Small intestine (tissue), 7 donors: Measurements from ENCODE around the gene CPVL. TPM values are rescaled to one million over a fixed set of nuclear protein-coding genes. Genes with fewer than 3 reads are reported as not detected.

Experiments used
- DNase-seq, 2 donors: peaks; one replicate each; pipeline versions ENCODE4 v3.0.0 to v3.0.0-alpha.2; 2013
- FAIRE-seq: peaks from 2 replicates; lab custom pipeline; 2012; peaks lifted over from hg19 to GRCh38; lab: Jason Lieb, UNC
- H3K27ac ChIP-seq, 3 donors: one replicate each; pipeline ENCODE4 v1.5.1; 2013; ENCODE audit warnings: low read length in 2 of 3, mild to moderate bottlenecking in 2 of 3, control low read depth in 1 of 3, inconsistent platforms in 1 of 3, low read depth in 1 of 3, moderate library complexity in 1 of 3
- H3K27me3 ChIP-seq, 3 donors: one replicate each; pipeline ENCODE4 v1.6.1; 2013; ENCODE audit warnings: low read length in 3 of 3, inconsistent platforms in 1 of 3; ENCODE audit not compliant: control insufficient read depth in 3 of 3, insufficient read depth in 3 of 3
- H3K36me3 ChIP-seq, 3 donors: one replicate each; pipeline ENCODE4 v1.6.1; 2013; ENCODE audit warnings: low read length in 3 of 3, inconsistent platforms in 1 of 3, low read depth in 1 of 3, mild to moderate bottlenecking in 1 of 3, moderate library complexity in 1 of 3; ENCODE audit not compliant: control insufficient read depth in 3 of 3, insufficient read depth in 2 of 3
- H3K4me1 ChIP-seq, 3 donors: one replicate each; pipeline ENCODE4 v1.6.1; 2013; ENCODE audit warnings: low read length in 2 of 3, inconsistent platforms in 1 of 3, low read depth in 1 of 3, mild to moderate bottlenecking in 1 of 3, moderate library complexity in 1 of 3; ENCODE audit not compliant: control insufficient read depth in 3 of 3, insufficient read depth in 2 of 3
- H3K4me3 ChIP-seq, 3 donors: one replicate each; pipeline ENCODE4 v1.5.1; 2013; ENCODE audit warnings: low read length in 3 of 3, control low read depth in 1 of 3, inconsistent platforms in 1 of 3, low read depth in 1 of 3, mild to moderate bottlenecking in 1 of 3, moderate library complexity in 1 of 3
- H3K9me3 ChIP-seq, 2 donors: one replicate each; pipeline ENCODE4 v1.6.1; 2013; ENCODE audit warnings: low read depth in 1 of 2, low read length in 1 of 2; ENCODE audit not compliant: control insufficient read depth in 2 of 2, insufficient read depth in 1 of 2
- WGBS, 3 donors: extraction: QIAGEN DNeasy Blood & Tissue Kit; methylation state at CpG; one replicate each; pipeline ENCODE4 v1.1.7; 2013; 5-methylcytosine and 5-hydroxymethylcytosine counted together
- polyA plus RNA-seq, 4 donors: library from polyadenylated mRNA; stranded (reverse) in 3 of 4; unstranded in 1 of 4; fragments of 200-250 nt in 3 of 4; fragments of 120-200 nt in 1 of 4; gene quantifications; one replicate each; pipeline versions ENCODE4 v1.2.1 to v1.2.3, GENCODE V29; 2013
- donor health status: healthy with polysubstance abuse.
- donor health status: control.
- donor health status: control.
- donor health status: Bipolar disorder and iron deficiency.
- donor health status: healthy.

Gene CPVL
- polyA plus RNA-seq, 4 donors: 1.8 to 320 (median 11.2) TPM

DNA sequence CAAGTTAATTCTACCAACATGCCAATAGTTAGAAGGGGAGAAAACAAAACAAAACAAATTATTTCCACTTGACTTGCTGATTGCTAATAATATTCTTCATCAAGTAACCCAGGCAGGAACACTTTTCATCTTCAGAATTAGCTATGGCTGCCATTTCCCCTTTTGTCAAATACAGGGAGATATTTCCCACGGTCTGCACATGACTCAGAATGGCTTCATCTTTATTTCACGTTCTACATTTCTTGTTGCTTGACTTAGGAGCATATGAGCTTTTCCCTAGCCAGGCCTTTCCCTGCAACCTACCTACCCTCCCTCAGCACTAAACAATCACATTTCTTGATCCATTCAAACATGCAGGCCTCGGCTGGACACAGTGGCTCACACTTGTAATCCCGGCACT is 6.5 kb downstream of the CPVL start:
- Histone ChIP-seq H3K36me3 (no peaks in the 10 kb centered on the region), H3K4me1 (peaks cover 2 to 35% (median 7%) of the 10 kb centered on the region in 3 donors), H3K27ac (no peak overlapping the region), H3K4me3 (no peak overlapping the region), H3K27me3 (no peaks in the 10 kb centered on the region), H3K9me3 (no peaks in the 10 kb centered on the region)
- DNase-seq (no peak), FAIRE-seq (no peak)
- 84 to 93% (median 90%) methylated on average over 4 of the region's 4 CpGs for whole genome bisulfite sequencing, 3 donors

DNA sequence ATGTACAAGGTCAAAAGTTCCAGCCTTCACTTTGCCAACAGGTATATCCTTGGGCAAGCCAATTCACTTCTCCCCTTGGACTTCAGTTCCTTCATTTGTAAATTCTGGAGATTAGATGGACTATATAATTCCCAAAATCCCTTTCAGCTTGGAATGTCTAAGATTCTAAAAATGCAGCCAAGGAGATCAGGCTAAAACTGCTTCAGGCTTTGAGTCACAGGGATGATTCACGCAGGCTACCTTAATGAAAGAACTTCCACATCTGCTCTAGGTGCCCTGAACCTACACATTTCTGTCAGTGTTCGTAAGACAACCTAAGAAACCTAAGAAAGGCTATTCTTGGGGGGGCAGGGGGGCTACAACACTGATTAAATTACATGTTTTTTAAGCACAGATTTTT is 7.1 kb downstream of the CPVL start:
- no peaks in the 10 kb centered on the region for H3K36me3 ChIP-seq
- peaks cover 2 to 34% (median 7%) of the 10 kb centered on the region in 3 donors for H3K4me1 ChIP-seq
- no peak for DNase-seq
- 84 to 92% (median 85%) methylated on average over 2 of the region's 2 CpGs for WGBS, 3 donors
- FAIRE-seq: no peak
- no peaks in the 10 kb centered on the region for H3K27me3 ChIP-seq
- no peak overlapping the region for H3K4me3 ChIP-seq
- no peak overlapping the region for H3K27ac ChIP-seq
- no peaks in the 10 kb centered on the region for H3K9me3 ChIP-seq

DNA sequence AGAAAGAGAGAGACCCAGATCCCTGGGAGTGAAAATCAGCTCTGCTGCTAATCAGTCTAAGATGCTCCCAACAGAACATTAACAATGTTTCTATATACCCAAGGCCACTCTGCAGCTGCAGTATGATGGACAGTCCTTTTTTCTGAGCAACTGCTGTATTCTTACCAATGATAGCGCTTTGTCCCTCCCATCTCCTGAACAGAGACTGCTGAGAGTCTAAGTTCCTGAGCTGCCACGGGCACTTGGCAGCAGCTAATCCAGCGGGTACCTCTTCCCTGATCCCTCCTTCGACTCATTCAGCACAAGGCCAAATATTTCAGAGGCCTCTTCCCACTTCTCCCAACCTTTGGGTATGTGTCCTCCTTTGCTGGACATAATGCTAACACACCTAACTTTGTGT is 7.7 kb downstream of the CPVL start:
- WGBS, 3 donors: 59 to 82% (median 66%) methylated on average over 4 of the region's 4 CpGs
- H3K27ac ChIP-seq: no peak overlapping the region
- DNase-seq (no peak), FAIRE-seq (no peak)
- no peaks in the 10 kb centered on the region for H3K27me3 ChIP-seq
- peaks cover 2 to 32% (median 7%) of the 10 kb centered on the region in 3 donors for H3K4me1 ChIP-seq
- H3K36me3 ChIP-seq: no peaks in the 10 kb centered on the region
- no peaks in the 10 kb centered on the region for H3K9me3 ChIP-seq
- no peak overlapping the region for H3K4me3 ChIP-seq

DNA sequence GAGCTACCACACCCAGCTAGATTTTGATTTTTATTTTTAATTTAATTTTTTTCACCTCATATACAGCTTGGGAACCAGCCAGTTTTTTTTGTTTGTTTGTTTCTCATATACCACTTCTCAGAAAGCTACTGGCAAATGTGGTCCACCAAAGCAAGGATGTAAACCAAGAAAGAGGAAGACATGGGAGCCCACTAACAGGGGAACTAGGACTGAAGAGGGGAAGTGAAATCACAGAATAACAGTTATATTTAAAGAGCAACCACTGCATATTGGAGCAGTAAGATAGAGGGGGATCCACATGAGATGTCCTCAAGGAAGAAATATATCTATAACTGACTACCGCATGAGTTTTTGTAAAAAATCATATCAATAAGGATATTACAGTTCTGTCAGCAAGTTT is 10.5 kb downstream of the CPVL start:
- no peak for FAIRE-seq
- Histone ChIP-seq H3K4me1 (peaks cover 2 to 8% (median 4%) of the 10 kb centered on the region in 3 donors), H3K36me3 (peaks cover 0 to 3% (median 0%) of the 10 kb centered on the region in 3 donors), H3K27me3 (no peaks in the 10 kb centered on the region), H3K9me3 (no peaks in the 10 kb centered on the region), H3K4me3 (no peak overlapping the region), H3K27ac (no peak overlapping the region)
- 89 to 100% (median 95%) methylated on average over 1 of the region's 1 CpG for WGBS, 3 donors
- DNase-seq: no peak

DNA sequence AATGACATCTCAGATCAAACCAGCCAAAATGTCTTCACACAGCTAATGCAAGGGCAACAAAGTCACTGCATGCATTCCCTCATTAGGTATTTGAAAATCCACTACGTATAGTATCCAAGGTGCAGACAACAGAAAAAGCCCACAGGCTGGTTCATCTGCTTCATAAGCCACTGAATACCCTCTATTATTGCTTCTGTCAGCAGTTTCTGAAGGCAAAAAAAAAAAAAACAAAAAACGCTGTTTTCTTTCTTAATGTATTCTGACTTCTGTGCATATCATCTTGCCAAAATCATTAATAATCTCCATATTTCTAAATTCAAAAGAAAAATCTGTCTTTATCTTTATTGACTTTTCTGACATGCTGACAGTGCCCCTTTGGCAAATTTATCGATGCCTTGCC is 13.4 kb downstream of the CPVL start:
- Histone ChIP-seq H3K36me3 (peaks cover 0 to 3% (median 0%) of the 10 kb centered on the region in 3 donors), H3K27me3 (no peaks in the 10 kb centered on the region), H3K27ac (no peak overlapping the region), H3K4me3 (no peak overlapping the region), H3K4me1 (no peaks in the 10 kb centered on the region), H3K9me3 (no peaks in the 10 kb centered on the region)
- 86 to 89% (median 89%) methylated on average over 3 of the region's 3 CpGs for WGBS, 3 donors
- FAIRE-seq: no peak
- DNase-seq: no peak

DNA sequence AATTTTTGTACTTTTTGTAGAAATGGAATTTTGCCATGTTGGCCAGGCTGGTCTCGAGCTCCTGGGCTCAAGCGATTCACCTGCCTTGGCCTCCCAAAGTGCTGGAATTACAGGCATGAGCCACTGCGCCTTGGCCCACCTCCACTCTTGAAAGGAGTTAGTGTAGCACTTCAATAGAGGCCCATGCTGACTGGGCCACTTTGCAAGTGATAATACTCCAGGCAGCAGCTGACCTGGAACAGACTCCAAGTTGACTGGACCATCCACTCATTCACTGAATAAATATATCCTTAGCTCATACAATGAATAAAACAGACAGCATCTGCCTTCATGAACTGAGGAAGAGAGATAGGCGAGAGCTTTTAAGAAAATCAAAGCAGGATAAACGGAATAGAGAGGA is 14.7 kb downstream of the CPVL start:
- no peak for DNase-seq
- no peaks in the 10 kb centered on the region for H3K27me3 ChIP-seq
- H3K36me3 ChIP-seq: peaks cover 0 to 3% (median 0%) of the 10 kb centered on the region in 3 donors
- no peak overlapping the region for H3K27ac ChIP-seq
- H3K9me3 ChIP-seq: no peaks in the 10 kb centered on the region
- H3K4me3 ChIP-seq: no peak overlapping the region
- no peaks in the 10 kb centered on the region for H3K4me1 ChIP-seq
- FAIRE-seq: no peak
- WGBS, 3 donors: 89 to 91% (median 90%) methylated on average over 5 of the region's 5 CpGs

DNA sequence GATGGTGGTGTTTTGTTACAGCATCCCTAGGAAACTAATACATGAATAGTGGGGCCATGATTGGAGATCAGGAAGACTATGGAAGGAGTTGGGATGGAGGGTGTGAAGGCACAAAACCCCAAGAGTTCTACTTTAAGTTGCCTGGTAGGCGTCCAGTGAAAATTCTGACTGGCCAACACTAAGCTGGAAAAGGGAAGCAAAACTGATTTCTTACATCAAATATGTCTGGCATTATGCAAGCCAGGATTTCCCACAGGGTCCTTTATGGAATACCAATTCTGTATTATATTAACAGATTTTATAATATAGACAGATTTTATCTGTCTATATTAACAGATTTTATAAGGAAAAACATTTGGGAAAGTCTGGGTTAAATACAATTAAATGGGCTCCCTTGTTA is 16.2 kb downstream of the CPVL start:
- 82 to 89% (median 87%) methylated on average over 1 of the region's 1 CpG for WGBS, 3 donors
- no peaks in the 10 kb centered on the region for H3K9me3 ChIP-seq
- H3K27ac ChIP-seq: no peak overlapping the region
- no peaks in the 10 kb centered on the region for H3K27me3 ChIP-seq
- H3K4me3 ChIP-seq: no peak overlapping the region
- no peaks in the 10 kb centered on the region for H3K4me1 ChIP-seq
- DNase-seq (no peak), FAIRE-seq (no peak)
- H3K36me3 ChIP-seq: peaks cover 0 to 3% (median 0%) of the 10 kb centered on the region in 3 donors

DNA sequence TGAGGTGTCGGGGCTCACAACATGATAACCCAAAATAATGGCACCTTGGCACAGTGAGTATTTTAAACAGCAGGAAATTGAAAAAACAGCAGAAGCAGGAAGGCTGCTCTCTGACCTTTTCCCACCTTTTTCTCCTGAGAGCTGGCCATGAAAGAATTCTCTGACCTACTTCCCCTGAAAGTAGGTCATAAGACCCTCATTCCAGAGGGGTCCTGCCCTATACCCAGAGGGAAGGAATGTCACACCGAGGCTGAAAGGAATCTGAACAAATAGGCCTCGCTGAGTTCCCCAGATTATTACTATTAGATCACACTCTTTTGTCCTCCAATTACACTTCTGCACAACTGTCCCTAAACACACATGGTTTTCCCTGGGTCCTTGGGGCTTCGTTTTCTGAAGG is 18.8 kb downstream of the CPVL start:
- FAIRE-seq (no peak), DNase-seq (no peak)
- no peaks in the 10 kb centered on the region for H3K9me3 ChIP-seq
- H3K27me3 ChIP-seq: no peaks in the 10 kb centered on the region
- peaks cover 0 to 3% (median 0%) of the 10 kb centered on the region in 3 donors for H3K36me3 ChIP-seq
- no peak overlapping the region for H3K27ac ChIP-seq
- WGBS, 3 donors: 66 to 73% (median 72%) methylated on average over 4 of the region's 4 CpGs
- H3K4me3 ChIP-seq: no peak overlapping the region
- no peaks in the 10 kb centered on the region for H3K4me1 ChIP-seq

DNA sequence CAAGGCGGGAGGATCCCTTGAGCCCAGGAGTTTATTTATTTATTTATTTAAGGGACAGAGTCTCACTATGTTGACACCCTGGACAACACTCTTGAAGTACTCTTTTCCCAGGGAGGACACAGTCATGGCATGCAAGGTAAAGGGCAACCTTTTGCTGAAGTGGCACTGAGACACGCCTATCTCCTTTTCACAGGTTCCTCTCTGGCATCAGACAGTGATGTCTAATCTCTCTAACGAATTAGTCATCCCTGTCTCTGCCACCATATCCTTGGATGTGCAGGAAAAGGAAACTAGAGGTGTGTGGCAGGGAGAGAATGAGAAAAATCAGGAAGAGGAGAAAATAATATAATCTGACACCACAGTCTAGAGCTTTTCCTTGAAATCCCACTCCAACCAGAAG is 19.5 kb downstream of the CPVL start:
- 52 to 81% (median 66%) methylated on average over 3 of the region's 3 CpGs for WGBS, 3 donors
- no peak overlapping the region for H3K4me3 ChIP-seq
- H3K9me3 ChIP-seq: no peaks in the 10 kb centered on the region
- no peaks in the 10 kb centered on the region for H3K27me3 ChIP-seq
- no peak for FAIRE-seq
- DNase-seq: peak in 1 of 2 donors; percentile 62
- no peak overlapping the region for H3K27ac ChIP-seq
- no peaks in the 10 kb centered on the region for H3K36me3 ChIP-seq
- H3K4me1 ChIP-seq: no peaks in the 10 kb centered on the region
